Measurements from ENCODE around the gene C6orf62.
"Not testable (repeated sequence)": the region's sequence is repeated elsewhere in the genome, so short reads cannot be mapped to it uniquely, and the experiment has no call there.

Gene C6orf62

DNA sequence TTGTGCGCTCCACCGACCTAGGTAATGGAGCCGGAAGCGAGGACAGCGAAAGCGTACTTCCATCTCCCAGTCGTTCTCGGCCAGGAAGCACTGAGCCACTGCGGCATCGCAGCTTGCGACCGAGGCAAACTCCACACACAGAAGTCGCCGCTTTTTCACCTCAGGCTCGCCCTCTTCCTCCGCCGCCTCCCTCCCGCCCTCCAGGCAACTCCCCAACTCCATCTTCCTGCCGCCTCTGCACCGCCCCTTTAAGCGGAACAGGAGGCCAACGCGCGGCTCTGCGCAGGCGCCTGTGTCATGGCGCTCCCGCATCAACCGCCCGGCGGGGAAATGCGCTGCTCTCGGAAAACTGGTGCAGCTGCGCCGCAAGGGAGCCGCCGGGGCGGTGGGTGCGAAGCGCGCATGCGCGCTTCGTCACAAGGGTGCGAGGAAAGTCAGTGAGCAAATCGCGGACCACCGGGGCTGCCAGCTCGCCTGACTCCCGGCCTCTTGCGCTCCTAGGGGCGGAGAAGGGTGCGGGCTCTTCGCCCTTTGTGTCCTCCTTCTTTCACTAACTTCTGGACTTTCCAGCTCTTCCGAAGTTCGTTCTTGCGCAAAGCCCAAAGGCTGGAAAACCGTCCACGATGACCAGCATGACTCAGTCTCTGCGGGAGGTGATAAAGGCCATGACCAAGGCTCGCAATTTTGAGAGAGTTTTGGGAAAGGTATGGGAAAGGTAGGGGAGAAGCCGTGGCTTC lies 52.1 kb downstream of the C6orf62 start, which contains the start of the genes ACOT13 and TDP2:
Gene ACOT13, plus strand, starts transcription at position 437 of the 737 bp plus-strand sequence. Its CDS starts 187 bp downstream, at position 624.
Gene TDP2, minus strand, starts transcription at position 259 of the 737 bp plus-strand sequence. Its CDS starts 37 bp downstream, at position 222.
- peaks cover 15% of the 10 kb centered on the region; the same call in 1 of the 2 replicates for H3K36me3 ChIP-seq (ENCODE audit: insufficient read depth, low read length)
- H3K27ac ChIP-seq (ENCODE audit: low read depth, low read length), result peak within 1 kb of the TSS; percentile 92
- peaks cover 23% of the 10 kb centered on the region for H3K4me1 ChIP-seq (ENCODE audit: control insufficient read depth, insufficient read depth, low read length, unreplicated experiment)
- no peaks in the 10 kb centered on the region for H3K27me3 ChIP-seq (ENCODE audit: insufficient read depth, low read length)
- peaks cover 30% of the 10 kb centered on the region for H3K79me2 ChIP-seq (ENCODE audit: control insufficient read depth, insufficient read depth, low read length, unreplicated experiment)
- peak within 1 kb of the TSS; percentile 95 for H2AFZ ChIP-seq (ENCODE audit: low read length, unreplicated experiment)
- peak within 1 kb of the TSS; percentile 88 for H3K4me3 ChIP-seq (ENCODE audit: low read depth, low read length)

DNA sequence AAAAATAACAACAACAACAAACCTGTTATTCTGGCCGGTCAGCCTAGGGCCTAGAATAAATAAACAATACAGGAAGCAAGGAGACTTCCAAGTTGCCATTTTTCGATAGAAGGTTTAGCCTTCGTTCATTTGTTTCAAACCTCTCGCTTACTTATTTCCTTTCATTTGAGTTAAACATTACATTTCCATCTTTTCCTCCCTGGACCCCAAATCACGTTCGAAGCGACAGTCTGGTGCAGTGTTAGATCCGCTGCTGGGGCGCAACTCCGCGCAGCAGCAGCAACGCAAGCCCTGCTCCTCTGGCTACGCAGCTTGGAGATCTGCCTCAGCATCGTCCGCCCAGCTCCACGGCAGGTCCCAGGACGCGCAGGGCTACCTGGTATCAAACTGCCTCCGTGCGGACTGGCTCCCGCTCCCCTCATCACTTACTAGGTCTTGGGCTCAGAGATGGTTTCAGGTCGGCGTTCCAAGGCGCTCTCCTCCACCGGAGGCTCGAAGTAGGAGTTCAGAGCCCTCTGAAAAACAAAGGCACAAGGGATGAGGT lies 52.8 kb downstream of the C6orf62 start:
- H2AFZ ChIP-seq (ENCODE audit: low read length, unreplicated experiment), result peak overlapping the region; percentile 95
- H3K27ac ChIP-seq (ENCODE audit: low read depth, low read length), result peak overlapping the region; percentile 92; the same call in 1 of the 2 replicates
- H3K27me3 ChIP-seq (ENCODE audit: insufficient read depth, low read length), result no peaks in the 10 kb centered on the region
- H3K4me1 ChIP-seq (ENCODE audit: control insufficient read depth, insufficient read depth, low read length, unreplicated experiment), result peaks cover 23% of the 10 kb centered on the region
- peaks cover 30% of the 10 kb centered on the region for H3K79me2 ChIP-seq (ENCODE audit: control insufficient read depth, insufficient read depth, low read length, unreplicated experiment)
- H3K36me3 ChIP-seq (ENCODE audit: insufficient read depth, low read length), result peaks cover 14% of the 10 kb centered on the region; the same call in 1 of the 2 replicates
- H3K4me3 ChIP-seq (ENCODE audit: low read depth, low read length), result peak overlapping the region; percentile 88

DNA sequence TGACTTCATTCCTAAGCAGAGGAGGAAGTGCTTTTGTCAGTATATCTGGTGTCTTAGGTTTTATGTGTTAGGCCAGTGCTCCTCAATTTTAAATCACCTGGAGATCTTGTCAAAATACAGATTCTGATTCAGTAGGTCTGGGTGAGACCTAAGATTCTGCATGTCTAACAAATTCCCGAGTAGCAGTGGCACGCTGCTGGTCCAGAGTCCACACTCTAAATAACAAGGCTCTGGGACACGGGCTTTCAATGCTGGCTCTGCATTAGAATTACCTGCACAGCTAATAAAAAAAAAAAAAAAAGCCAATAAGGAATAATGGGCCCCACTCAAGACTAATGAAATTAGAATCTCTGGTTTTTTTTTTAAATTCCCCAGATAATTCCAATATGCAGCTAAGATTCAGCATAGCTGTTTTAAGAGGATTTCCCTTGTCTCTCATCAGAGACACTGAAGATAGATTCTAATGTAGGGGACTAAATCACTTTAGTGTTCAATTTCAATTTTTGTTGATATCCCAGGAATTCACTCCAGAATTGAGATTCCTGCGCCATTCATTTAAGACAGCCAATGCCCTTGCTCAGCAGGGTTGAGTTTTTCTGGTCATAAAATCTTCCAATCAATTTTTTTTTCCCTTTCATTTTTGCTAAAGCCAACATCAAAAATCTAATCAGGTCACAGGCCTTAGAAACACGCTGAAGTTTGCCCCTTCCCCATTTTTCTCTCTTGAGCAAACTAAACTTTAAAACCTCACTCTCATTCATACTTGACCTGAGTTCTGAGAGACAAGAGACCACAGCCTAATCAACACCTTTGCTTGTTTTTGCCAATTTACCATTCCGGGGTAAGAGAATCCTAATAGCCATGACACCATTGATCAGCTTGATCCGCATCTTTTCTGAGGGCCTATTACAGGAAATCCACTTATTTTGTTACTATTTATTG lies 54.6 kb downstream of the C6orf62 start:
- H3K27me3 ChIP-seq (ENCODE audit: insufficient read depth, low read length), result no peaks in the 10 kb centered on the region
- no peak overlapping the region for H2AFZ ChIP-seq (ENCODE audit: low read length, unreplicated experiment)
- H3K27ac ChIP-seq (ENCODE audit: low read depth, low read length), result no peak overlapping the region
- H3K79me2 ChIP-seq (ENCODE audit: control insufficient read depth, insufficient read depth, low read length, unreplicated experiment), result peaks cover 30% of the 10 kb centered on the region
- peaks cover 14% of the 10 kb centered on the region; the same call in 1 of the 2 replicates for H3K36me3 ChIP-seq (ENCODE audit: insufficient read depth, low read length)
- H3K4me1 ChIP-seq (ENCODE audit: control insufficient read depth, insufficient read depth, low read length, unreplicated experiment), result peaks cover 28% of the 10 kb centered on the region
- H3K4me3 ChIP-seq (ENCODE audit: low read depth, low read length), result peak overlapping the region; percentile 88

DNA sequence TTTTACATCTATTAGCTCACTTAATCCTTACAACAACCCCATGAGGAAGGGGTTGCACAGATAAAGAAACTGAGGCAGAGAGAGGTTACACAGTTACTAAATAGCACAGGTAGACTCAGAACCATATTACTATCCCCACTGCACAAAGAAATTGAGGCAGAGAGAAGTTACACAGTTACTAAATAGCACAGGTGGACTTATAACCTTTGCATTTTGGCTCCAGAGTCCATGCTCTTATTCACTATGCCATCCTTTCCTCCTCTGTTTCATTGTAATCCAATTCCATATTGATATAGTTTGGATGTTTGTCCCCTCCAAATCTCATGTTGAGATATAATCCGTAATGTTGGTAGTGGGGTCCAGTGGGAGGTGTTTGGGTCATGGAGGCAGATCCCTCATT lies 55.8 kb downstream of the C6orf62 start:
- peaks cover 33% of the 10 kb centered on the region for H3K4me1 ChIP-seq (ENCODE audit: control insufficient read depth, insufficient read depth, low read length, unreplicated experiment)
- peaks cover 30% of the 10 kb centered on the region for H3K79me2 ChIP-seq (ENCODE audit: control insufficient read depth, insufficient read depth, low read length, unreplicated experiment)
- peaks cover 14% of the 10 kb centered on the region; the same call in 1 of the 2 replicates for H3K36me3 ChIP-seq (ENCODE audit: insufficient read depth, low read length)
- no peaks in the 10 kb centered on the region for H3K27me3 ChIP-seq (ENCODE audit: insufficient read depth, low read length)
- no peak overlapping the region for H3K4me3 ChIP-seq (ENCODE audit: low read depth, low read length)
- no peak overlapping the region for H2AFZ ChIP-seq (ENCODE audit: low read length, unreplicated experiment)
- H3K27ac ChIP-seq (ENCODE audit: low read depth, low read length), result no peak overlapping the region

DNA sequence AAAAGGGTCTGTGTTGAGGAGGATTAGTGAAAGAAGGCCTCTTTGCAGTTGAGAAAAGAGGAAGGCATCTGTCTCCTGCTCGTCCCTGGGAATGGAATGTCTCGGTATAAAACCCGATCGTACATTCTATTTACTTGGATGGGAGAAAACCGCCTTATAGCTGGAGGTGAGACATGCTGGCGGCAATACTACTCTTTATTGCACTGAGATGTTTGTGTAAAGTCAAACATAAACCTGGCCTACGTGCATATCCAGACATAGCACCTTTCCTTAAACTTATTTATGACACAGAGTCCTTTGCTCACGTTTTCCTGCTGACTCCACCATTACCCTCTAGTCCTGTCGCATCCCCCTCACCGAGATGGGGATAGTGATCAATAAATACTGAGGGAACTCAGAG lies 56.7 kb downstream of the C6orf62 start:
- Histone ChIP-seq H3K36me3 (ENCODE audit: insufficient read depth, low read length) (peaks cover 17% of the 10 kb centered on the region; the same call in 1 of the 2 replicates), H3K27me3 (ENCODE audit: insufficient read depth, low read length) (no peaks in the 10 kb centered on the region), H3K4me3 (ENCODE audit: low read depth, low read length) (no peak overlapping the region), H3K79me2 (ENCODE audit: control insufficient read depth, insufficient read depth, low read length, unreplicated experiment) (peaks cover 30% of the 10 kb centered on the region), H3K27ac (ENCODE audit: low read depth, low read length) (no peak overlapping the region), H2AFZ (ENCODE audit: low read length, unreplicated experiment) (no peak overlapping the region), H3K4me1 (ENCODE audit: control insufficient read depth, insufficient read depth, low read length, unreplicated experiment) (peaks cover 27% of the 10 kb centered on the region)

DNA sequence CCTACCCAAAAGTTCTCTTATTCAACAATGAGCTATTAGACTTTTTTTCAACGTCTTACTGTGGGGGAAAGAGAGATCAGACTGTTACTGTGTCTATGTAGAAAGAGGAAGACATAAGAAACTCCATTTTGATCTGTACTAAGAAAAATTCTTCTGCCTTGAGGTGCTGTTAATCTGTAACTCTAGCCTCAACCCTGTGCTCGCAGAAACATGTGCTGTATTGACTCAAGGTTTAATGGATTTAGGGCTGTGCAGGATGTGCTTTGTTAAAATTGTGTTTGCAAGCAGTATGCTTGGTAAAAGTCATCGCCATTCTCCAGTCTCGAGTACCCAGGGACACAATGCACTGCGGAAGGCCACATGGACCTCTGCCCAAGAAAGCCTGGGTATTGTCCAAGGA lies 57.2 kb downstream of the C6orf62 start:
- not testable (repeated sequence) for H2AFZ ChIP-seq (ENCODE audit: low read length, unreplicated experiment); H3K4me3 ChIP-seq (ENCODE audit: low read depth, low read length); H3K27me3 ChIP-seq (ENCODE audit: insufficient read depth, low read length); H3K27ac ChIP-seq (ENCODE audit: low read depth, low read length)
- Histone ChIP-seq H3K36me3 (ENCODE audit: insufficient read depth, low read length) (peaks cover 17% of the 10 kb centered on the region; the same call in 1 of the 2 replicates), H3K79me2 (ENCODE audit: control insufficient read depth, insufficient read depth, low read length, unreplicated experiment) (peaks cover 30% of the 10 kb centered on the region), H3K4me1 (ENCODE audit: control insufficient read depth, insufficient read depth, low read length, unreplicated experiment) (peaks cover 27% of the 10 kb centered on the region)

DNA sequence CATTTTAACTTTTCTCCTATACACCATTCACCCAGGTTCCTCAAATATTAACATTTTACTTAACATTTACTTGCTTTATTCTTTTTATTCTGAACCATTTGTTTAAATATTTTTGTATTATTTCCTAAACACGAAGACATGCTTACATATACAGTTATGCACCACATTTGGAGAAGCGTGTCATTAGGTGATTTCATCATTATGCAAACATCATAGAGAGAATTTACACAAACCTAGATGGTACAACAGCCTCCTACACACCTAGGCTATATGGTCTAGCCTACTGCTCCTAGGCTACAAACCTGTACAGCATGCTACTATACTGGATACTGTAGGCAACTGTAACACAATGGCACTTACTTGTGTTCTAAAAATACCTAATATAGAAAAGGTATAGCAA lies 58.8 kb downstream of the C6orf62 start:
- H3K27ac ChIP-seq (ENCODE audit: low read depth, low read length), result peak overlapping the region; percentile 69; the same call in 1 of the 2 replicates
- no peaks in the 10 kb centered on the region for H3K27me3 ChIP-seq (ENCODE audit: insufficient read depth, low read length)
- H2AFZ ChIP-seq (ENCODE audit: low read length, unreplicated experiment), result no peak overlapping the region
- H3K79me2 ChIP-seq (ENCODE audit: control insufficient read depth, insufficient read depth, low read length, unreplicated experiment), result peaks cover 20% of the 10 kb centered on the region
- peaks cover 19% of the 10 kb centered on the region for H3K4me1 ChIP-seq (ENCODE audit: control insufficient read depth, insufficient read depth, low read length, unreplicated experiment)
- no peak overlapping the region for H3K4me3 ChIP-seq (ENCODE audit: low read depth, low read length)
- H3K36me3 ChIP-seq (ENCODE audit: insufficient read depth, low read length), result peaks cover 16% of the 10 kb centered on the region; the same call in 1 of the 2 replicates

DNA sequence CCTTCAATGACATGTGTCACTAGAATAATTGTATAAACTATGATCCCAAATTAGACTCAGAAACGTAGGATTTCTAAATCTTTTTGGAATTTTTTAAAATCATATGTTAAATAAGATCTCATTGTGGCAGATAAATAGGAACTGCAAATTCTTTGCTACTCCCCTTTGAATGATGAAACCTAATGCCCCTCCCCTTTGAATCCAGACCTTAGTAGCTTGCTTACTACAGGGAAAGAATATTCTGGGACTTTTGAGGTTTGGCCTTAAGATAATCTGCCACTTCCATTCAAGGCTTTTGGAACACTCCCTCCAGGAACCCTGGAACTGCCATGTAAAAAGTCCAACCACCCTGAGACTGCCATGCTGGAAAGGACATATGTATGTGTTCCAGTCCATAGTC lies 59.4 kb downstream of the C6orf62 start:
- Histone ChIP-seq H3K4me3 (ENCODE audit: low read depth, low read length) (no peak overlapping the region), H3K27me3 (ENCODE audit: insufficient read depth, low read length) (no peaks in the 10 kb centered on the region), H3K36me3 (ENCODE audit: insufficient read depth, low read length) (peaks cover 11% of the 10 kb centered on the region; the same call in 1 of the 2 replicates), H3K79me2 (ENCODE audit: control insufficient read depth, insufficient read depth, low read length, unreplicated experiment) (peaks cover 14% of the 10 kb centered on the region), H3K4me1 (ENCODE audit: control insufficient read depth, insufficient read depth, low read length, unreplicated experiment) (peaks cover 14% of the 10 kb centered on the region), H2AFZ (ENCODE audit: low read length, unreplicated experiment) (no peak overlapping the region), H3K27ac (ENCODE audit: low read depth, low read length) (peak overlapping the region; percentile 69)

DNA sequence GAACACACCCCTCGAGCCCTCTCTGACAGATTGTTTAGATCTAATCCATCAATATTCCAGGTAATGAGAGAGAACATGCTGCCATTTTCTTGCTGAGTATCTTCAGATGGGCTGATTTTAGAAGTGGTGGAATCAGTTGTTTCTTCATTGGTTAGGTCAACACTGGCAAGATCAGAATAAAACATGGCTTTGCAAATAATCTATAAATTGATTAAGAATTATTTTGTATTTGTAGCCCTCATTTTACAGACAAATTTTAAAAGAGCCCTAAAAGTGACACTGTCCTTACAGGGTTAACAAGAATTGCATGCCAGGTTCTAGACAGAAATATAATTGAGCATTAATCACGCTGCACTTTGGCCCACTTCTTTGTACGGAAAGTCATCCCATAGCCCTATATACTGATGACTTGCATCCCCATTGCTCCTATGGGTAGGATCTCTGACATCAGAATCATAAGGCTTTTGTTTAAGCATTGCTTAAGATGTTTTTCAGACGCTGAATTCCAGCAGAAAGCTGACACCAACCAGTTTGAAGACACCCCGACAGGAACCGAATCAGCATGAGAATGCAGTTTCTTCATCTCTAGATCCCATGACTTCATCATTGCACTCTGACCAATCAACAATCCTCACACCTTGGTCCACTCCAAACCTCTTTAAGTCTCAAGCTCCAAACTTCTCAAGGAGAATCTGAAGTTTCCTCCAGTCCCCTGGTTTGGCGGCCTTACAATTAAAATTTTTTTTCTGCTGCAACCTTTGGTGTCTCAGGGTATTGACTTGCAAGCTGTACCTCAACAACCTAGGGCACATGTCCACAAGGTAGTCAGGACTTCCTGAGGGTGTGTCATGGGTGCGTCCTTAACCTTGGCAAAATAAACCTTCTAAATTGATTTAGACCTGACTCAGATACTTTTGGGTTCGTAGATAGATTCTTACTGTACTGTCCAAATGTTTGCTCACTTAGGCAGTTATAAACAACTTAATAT lies 60.1 kb downstream of the C6orf62 start:
- Histone ChIP-seq H3K27ac (ENCODE audit: low read depth, low read length) (peak overlapping the region; percentile 70), H3K27me3 (ENCODE audit: insufficient read depth, low read length) (no peaks in the 10 kb centered on the region), H3K36me3 (ENCODE audit: insufficient read depth, low read length) (peaks cover 8% of the 10 kb centered on the region; the same call in 1 of the 2 replicates), H2AFZ (ENCODE audit: low read length, unreplicated experiment) (no peak overlapping the region), H3K4me3 (ENCODE audit: low read depth, low read length) (no peak overlapping the region), H3K4me1 (ENCODE audit: control insufficient read depth, insufficient read depth, low read length, unreplicated experiment) (peaks cover 10% of the 10 kb centered on the region), H3K79me2 (ENCODE audit: control insufficient read depth, insufficient read depth, low read length, unreplicated experiment) (peaks cover 7% of the 10 kb centered on the region)
